Gastroesophageal sphincter (tissue), 4 donors: ENCODE results near the gene IRX1. TPM values are rescaled to one million over a fixed set of nuclear protein-coding genes. Genes with fewer than 3 reads are reported as not detected.

ENCODE experiments used
- ATAC-seq: fragments of 150-250 bp; one replicate; pipeline ENCODE4 v1.9.1; 2016; ENCODE audit warnings: mild to moderate bottlenecking, moderate library complexity
- H3K27ac ChIP-seq, 4 donors: fragments of 200-600 bp; sonication (generic) in 3 of 4; 1 replicate in 3 of 4; 2 replicates in 1 of 4; pipeline ENCODE4 v1.5.1; 2016 to 2019
- H3K27me3 ChIP-seq: fragments of 200-600 bp; sonication (generic); one replicate; pipeline ENCODE4 v1.5.1; 2019
- H3K36me3 ChIP-seq, 2 donors: fragments of 200-600 bp; sonication (generic); one replicate each; pipeline ENCODE4 v1.5.1; 2019; ENCODE audit warnings: control low read depth in 1 of 2
- H3K4me1 ChIP-seq, 3 donors: fragments of 200-600 bp; sonication (generic); 1 replicate in 2 of 3; 2 replicates in 1 of 3; pipeline ENCODE4 v1.5.1; 2016 to 2019; ENCODE audit warnings: control low read depth in 2 of 3
- H3K4me3 ChIP-seq, 2 donors: fragments of 200-600 bp; sonication (generic); one replicate each; pipeline ENCODE4 v1.5.1; 2019; ENCODE audit warnings: mild to moderate bottlenecking in 1 of 2, moderate library complexity in 1 of 2
- H3K9me3 ChIP-seq, 3 donors: fragments of 200-600 bp; sonication (generic); one replicate each; pipeline ENCODE4 v1.5.1; 2017 to 2019; ENCODE audit warnings: control low read depth in 2 of 3
- CTCF ChIP-seq, 4 experiments: fragments of 200-600 bp in 2 of 4; fragments of 450-650 bp in 2 of 4; sonication (generic) in 1 of 4; IDR thresholded peaks; one replicate each; pipeline ENCODE4 v1.5.1; 2017 to 2019; ENCODE audit warnings: antibody characterized with exemption in 4 of 4, mild to moderate bottlenecking in 2 of 4, moderate library complexity in 2 of 4
- EP300 ChIP-seq: sonication (generic); formaldehyde crosslinking; IDR thresholded peaks from one replicate; pipeline ENCODE4 v1.6.1; 2017; ENCODE audit warnings: antibody characterized with exemption, mild to moderate bottlenecking
- POLR2A ChIP-seq, 2 donors: fragments of 450-650 bp; IDR thresholded peaks; one replicate each; pipeline ENCODE4 v1.6.1; 2017; ENCODE audit warnings: antibody characterized with exemption in 2 of 2, mild to moderate bottlenecking in 2 of 2, moderate library complexity in 1 of 2
- POLR2AphosphoS5 ChIP-seq: sonication (generic); formaldehyde crosslinking; IDR thresholded peaks from one replicate; pipeline ENCODE4 v1.6.1; 2017; ENCODE audit warnings: antibody characterized with exemption
- WGBS, 2 donors: methylation state at CpG; one replicate each; pipeline ENCODE4 v1.1.5; 2018; ENCODE audit warnings: low coverage in 1 of 2; 5-methylcytosine and 5-hydroxymethylcytosine counted together
- total RNA-seq, 4 donors: library from RNA; depleted of rRNA; stranded (reverse); fragments of >200 nt; gene quantifications; one replicate each; pipeline ENCODE4 v1.1.0, GENCODE V29; 2016

Gene IRX1
- total RNA-seq, 4 donors from 2014 or later = 0.39 to 2.0 TPM; not detected in 2

DNA sequence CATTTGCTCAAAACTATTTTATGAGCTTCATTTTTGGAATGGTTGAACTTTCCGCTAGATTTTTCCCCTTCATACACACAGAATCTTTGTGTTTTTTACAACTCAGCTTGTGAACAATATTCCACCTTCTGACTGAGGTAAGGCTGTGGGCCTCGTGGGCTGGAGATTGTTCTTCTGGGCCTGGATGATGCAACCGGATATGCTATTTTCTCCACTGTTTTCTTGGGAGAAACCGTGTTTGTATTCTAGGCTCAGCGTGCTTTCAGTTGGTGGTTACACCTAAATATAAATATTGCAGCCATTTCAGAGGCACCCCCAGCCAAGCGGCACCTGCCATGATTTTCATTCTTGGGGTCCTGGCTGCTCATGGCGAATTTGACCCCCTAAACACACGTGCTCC, 55.2 kb downstream of the IRX1 start:
- Histone ChIP-seq H3K27me3 (peaks cover 25% of the 10 kb centered on the region), H3K36me3 (no peaks in the 10 kb centered on the region), H3K4me1 (no peaks in the 10 kb centered on the region), H3K27ac (no peak overlapping the region), H3K9me3 (no peaks in the 10 kb centered on the region), H3K4me3 (no peak overlapping the region)
- ATAC-seq = no peak
- TF ChIP-seq POLR2AphosphoS5 (no peak), POLR2A (IDR thresholded peaks at IDR 0.05) (no peak), EP300 (no peak), CTCF (IDR thresholded peaks at IDR 0.05) (no peak)
- 78 to 88% methylated on average over 7 of the region's 8 CpGs for WGBS, 2 donors
